Mononuclear cell (primary cell): Measurements from ENCODE around the gene ARFIP2. TPM values are rescaled to one million over a fixed set of nuclear protein-coding genes. Genes with fewer than 3 reads are reported as not detected.

Experiments used
- H3K27me3 ChIP-seq: 2 replicates; pipeline ENCODE4 v1.6.0; 2011; ENCODE audit warnings: low read length, control low read depth; ENCODE audit not compliant: insufficient read depth
- H3K4me1 ChIP-seq: 2 replicates; pipeline ENCODE4 v1.5.1; 2011; ENCODE audit warnings: mild to moderate bottlenecking, low read length, control low read depth; ENCODE audit not compliant: insufficient read depth
- H3K4me3 ChIP-seq: 2 replicates; pipeline ENCODE4 v1.5.1; 2011; ENCODE audit warnings: mild to moderate bottlenecking, low read length, moderate library complexity
- H3K9me3 ChIP-seq: 2 replicates; pipeline ENCODE4 v1.5.1; 2011; ENCODE audit warnings: low read depth, mild to moderate bottlenecking, control low read depth, low read length
- total RNA-seq: library from RNA; depleted of rRNA; stranded (reverse); fragments of >200 nt; gene quantifications from one replicate; pipeline ENCODE4 v1.2.3, GENCODE V29; 2012

Gene ARFIP2
- total RNA-seq, 1 donor, result 33.3 TPM

- H3K9me3 ChIP-seq, result no peaks in the 10 kb centered on the region
- peaks cover 22% of the 10 kb centered on the region for H3K4me1 ChIP-seq
- no peak overlapping the region for H3K4me3 ChIP-seq
- no peaks in the 10 kb centered on the region for H3K27me3 ChIP-seq
Observed at GRCh38 chr11:6472934-6473333, 8.2 kb downstream of the ARFIP2 start.

GRCh38 chr11:6469599-6469998 is 11.5 kb downstream of the ARFIP2 start:
- Histone ChIP-seq H3K9me3 (no peaks in the 10 kb centered on the region), H3K4me3 (no peak overlapping the region), H3K4me1 (peaks cover 22% of the 10 kb centered on the region), H3K27me3 (no peaks in the 10 kb centered on the region)

- H3K27me3 ChIP-seq, result no peaks in the 10 kb centered on the region
- H3K9me3 ChIP-seq, result no peaks in the 10 kb centered on the region
- H3K4me1 ChIP-seq, result peaks cover 17% of the 10 kb centered on the region
- H3K4me3 ChIP-seq, result no peak overlapping the region
Observed at GRCh38 chr11:6468712-6469495, 12.2 kb downstream of the ARFIP2 start.

GRCh38 chr11:6459099-6459450 is 22.1 kb downstream of the ARFIP2 start:
- no peaks in the 10 kb centered on the region for H3K27me3 ChIP-seq
- H3K4me1 ChIP-seq, result no peaks in the 10 kb centered on the region
- no peaks in the 10 kb centered on the region for H3K9me3 ChIP-seq
- no peak overlapping the region for H3K4me3 ChIP-seq

GRCh38 chr11:6458352-6459098 is 22.6 kb downstream of the ARFIP2 start:
- H3K4me1 ChIP-seq, result no peaks in the 10 kb centered on the region
- H3K9me3 ChIP-seq, result no peaks in the 10 kb centered on the region
- no peaks in the 10 kb centered on the region for H3K27me3 ChIP-seq
- H3K4me3 ChIP-seq, result no peak overlapping the region

DNA sequence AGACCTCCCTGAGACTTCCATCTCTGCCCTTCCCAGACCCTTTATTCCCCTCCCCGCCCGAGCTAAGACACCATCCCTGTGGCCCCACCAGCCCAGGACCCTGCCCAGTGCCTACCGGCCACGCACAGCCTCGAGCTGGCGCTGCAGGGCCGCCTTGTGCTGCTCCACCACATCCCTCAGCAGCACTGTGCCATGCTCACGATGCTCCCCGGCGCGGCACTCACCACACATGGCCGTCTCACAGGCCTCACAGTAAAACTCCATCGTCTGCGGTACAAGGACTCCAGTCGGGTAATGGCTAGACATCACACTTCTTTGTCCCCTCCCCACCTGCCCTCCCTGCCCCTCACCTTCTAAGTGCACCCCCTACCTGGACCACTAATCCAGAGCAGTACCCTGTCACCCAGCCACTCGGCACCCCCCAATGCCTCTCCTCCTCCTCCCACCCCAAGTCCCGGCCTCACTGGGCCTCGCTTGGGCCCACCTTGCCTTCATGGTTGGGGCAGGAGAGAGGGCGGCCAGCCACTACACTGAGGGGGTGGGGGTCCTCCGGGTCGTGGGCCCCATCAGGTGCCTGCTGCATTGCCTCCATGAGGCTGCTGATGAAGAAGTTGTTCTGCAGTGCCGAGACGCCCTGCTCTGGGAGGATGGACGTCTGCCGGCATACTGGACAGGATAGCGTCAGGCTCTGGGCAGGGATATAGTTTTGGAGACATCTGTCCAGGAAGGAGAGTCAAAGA is 23.4 kb downstream of the ARFIP2 start:
- no peak overlapping the region for H3K4me3 ChIP-seq
- no peaks in the 10 kb centered on the region for H3K27me3 ChIP-seq
- H3K4me1 ChIP-seq, result no peaks in the 10 kb centered on the region
- no peaks in the 10 kb centered on the region for H3K9me3 ChIP-seq

DNA sequence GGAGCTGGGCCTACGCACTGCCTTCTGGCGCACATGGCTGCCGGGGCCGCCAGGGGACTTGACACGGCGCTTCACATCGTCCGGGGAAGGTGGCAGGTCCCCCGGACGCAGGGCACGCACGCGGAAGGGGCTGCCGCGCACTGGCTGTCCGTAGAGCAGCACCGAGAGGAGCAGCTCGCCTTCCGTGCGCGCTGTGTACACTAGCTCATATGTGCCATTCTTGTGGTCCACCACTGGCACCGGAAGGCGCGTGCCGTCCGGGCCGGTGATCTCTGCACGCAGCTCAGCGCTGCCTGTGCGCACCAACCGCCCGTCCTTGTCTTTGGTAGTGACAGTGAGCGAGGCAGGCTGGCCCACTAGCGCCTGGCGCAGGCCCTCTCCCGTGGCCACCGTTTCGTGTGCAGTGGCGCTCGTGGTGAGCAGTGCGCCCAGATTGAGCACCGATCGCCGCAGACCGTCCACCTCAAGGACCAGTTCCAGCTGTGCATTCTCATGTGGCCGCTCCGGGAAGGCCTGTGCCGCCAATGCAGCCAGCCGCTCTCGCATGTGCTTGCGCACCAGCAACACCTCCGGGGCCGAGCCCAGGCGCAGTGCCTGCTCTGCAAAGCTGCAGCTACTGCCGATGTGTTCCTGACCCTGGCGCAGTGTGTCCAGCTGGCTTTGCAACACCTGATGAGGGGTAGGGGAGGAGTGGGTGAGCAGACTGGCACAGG is 24.6 kb downstream of the ARFIP2 start:
- Histone ChIP-seq H3K27me3 (no peaks in the 10 kb centered on the region), H3K4me3 (no peak overlapping the region), H3K4me1 (no peaks in the 10 kb centered on the region), H3K9me3 (no peaks in the 10 kb centered on the region)

DNA sequence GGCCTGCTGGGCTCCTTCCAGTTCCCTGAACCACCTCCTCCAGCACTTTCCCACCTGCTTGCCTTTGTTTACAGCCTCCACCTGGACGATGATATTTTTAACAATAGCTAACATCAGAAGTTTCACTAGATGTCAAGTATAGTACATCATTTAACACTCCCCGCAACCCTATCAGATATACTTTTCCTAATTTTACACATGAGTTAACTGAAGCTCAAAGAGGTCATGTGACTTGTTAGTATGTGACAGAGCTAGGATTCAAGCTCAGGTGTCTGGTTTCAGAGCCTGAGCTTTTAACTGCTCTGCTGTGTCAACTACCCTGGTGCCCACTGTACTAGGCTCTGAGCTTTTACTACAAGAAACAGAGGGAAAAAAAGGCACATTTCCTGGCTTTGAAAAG is 26.1 kb downstream of the ARFIP2 start:
- Histone ChIP-seq H3K4me1 (no peaks in the 10 kb centered on the region), H3K27me3 (no peaks in the 10 kb centered on the region), H3K9me3 (no peaks in the 10 kb centered on the region), H3K4me3 (no peak overlapping the region)

GRCh38 chr11:6453152-6453551 is 28.0 kb downstream of the ARFIP2 start:
- H3K27me3 ChIP-seq, result no peaks in the 10 kb centered on the region
- no peaks in the 10 kb centered on the region for H3K9me3 ChIP-seq
- H3K4me1 ChIP-seq, result no peaks in the 10 kb centered on the region
- H3K4me3 ChIP-seq, result no peak overlapping the region

DNA sequence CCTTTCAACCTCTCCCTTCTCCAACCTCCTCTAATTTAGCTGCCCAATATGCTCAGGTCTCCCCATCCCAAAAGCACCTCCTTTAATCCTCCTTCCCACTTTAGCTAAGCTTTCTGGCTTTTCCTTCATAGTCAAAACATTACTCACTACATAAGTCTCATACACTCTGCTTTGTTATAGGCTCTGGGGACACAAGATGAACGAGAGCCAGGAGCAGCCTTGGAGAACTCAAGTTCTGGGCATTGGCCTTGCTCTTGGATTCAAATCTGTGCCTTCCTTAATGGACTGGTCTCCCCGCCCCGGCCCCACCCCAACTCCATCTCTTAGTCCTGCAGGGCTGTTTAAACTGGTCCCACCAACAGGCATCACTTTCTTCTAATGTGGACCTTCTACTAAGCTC is 28.9 kb downstream of the ARFIP2 start:
- Histone ChIP-seq H3K9me3 (no peaks in the 10 kb centered on the region), H3K4me3 (no peak overlapping the region), H3K27me3 (no peaks in the 10 kb centered on the region), H3K4me1 (no peaks in the 10 kb centered on the region)

DNA sequence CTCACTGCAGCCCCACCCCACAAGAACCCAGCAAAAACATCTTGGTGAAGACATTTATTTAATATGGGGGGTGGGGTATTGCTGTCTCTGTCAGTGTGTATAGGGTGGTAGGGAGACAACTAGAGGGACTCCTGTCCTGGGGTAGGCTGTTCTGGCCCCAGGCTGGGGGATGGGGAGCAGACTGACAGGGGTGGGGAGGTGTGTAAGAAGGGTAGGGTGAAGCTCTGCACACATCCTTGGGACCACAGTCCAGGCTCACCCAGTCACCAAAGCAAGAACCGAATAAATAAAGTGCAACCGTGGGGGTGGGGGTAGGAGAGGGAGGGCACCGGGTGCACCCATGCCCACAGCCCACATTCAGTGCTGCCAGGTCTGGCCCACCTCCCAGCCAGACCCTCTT is 32.6 kb downstream of the ARFIP2 start:
- Histone ChIP-seq H3K9me3 (no peaks in the 10 kb centered on the region), H3K4me3 (no peak overlapping the region), H3K4me1 (no peaks in the 10 kb centered on the region), H3K27me3 (no peaks in the 10 kb centered on the region)

DNA sequence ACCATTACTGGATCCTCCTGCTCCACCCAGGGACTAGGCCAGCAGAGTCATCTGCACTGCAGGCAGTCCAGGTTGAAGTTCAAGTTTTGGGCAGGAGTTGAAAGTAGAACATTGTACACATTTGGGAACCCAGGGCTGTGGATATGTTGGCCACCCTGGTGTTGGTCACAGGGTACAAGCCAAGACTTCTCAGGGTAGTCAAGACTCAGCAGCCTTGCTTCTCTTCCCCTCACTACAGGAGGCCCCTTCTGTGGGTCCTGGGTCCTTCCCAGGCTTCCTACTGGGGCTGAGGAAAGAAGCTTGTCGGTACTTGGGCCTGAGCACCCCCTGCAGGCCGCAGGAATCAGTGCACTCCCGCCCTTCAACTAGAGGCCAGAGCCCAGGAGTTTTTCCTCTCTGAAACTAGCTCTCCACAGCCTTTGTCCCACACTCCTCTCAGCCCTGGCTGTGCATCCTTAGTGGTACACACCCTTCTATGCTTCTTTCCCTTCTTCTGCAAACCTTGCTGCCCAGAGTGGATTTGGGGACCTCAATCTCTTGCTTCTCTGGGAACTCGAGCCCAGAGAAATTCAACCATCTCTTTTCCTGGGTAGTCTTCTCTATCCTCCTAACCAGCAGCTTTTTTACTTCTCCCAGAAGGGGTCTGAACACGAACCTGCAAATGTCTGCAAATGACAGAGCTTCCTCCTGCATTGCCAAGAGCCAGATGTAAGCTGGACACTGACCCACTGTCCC is 37.7 kb downstream of the ARFIP2 start:
- peaks cover 7% of the 10 kb centered on the region for H3K4me1 ChIP-seq
- no peak overlapping the region for H3K4me3 ChIP-seq
- no peaks in the 10 kb centered on the region for H3K9me3 ChIP-seq

GRCh38 chr11:6442441-6442840 is 38.7 kb downstream of the ARFIP2 start:
- H3K9me3 ChIP-seq, result no peaks in the 10 kb centered on the region
- peaks cover 17% of the 10 kb centered on the region for H3K4me1 ChIP-seq
- no peaks in the 10 kb centered on the region for H3K27me3 ChIP-seq
- H3K4me3 ChIP-seq, result no peak overlapping the region

More for the DNA sequence above, 37.7 kb downstream of the ARFIP2 start:
- no peaks in the 10 kb centered on the region for H3K27me3 ChIP-seq

DNA sequence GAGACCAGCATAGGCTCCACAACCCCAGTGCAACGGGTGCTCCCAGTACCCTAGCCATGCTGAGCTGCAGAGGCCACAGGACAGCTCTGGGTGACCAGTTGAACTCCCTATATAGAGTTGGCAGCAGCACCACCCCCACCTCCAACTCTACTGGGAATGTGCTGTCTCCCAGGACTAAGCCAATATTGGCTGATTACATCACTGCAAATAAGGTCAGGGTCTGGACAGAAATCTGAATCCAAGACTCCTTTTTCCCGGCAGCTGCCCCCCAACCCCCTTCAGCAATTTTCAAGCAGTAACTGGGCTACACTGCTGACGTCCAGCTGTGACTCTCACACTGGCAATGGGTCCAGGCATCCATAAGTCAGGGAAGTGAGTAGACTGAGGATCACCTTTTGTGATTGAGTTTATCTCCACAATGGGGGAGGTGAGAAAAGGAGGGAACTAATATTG is 40.2 kb downstream of the ARFIP2 start, which contains the start of gene HPX:
TSS of gene HPX (minus strand) at position 82 of the 453 bp plus-strand sequence. CDS start at position 58, 24 bp downstream.
- no peak within 1 kb of the TSS for H3K4me3 ChIP-seq
- no peaks in the 10 kb centered on the region for H3K27me3 ChIP-seq
- no peaks in the 10 kb centered on the region for H3K9me3 ChIP-seq
- H3K4me1 ChIP-seq, result peaks cover 19% of the 10 kb centered on the region
